Measurements from ENCODE around the gene NHEJ1.
A peak's percentile ranks its signal among the peaks of the same experiment; 100 is the strongest.

Gene NHEJ1

GRCh38 chr2:219176818-219177551 lies 16.4 kb upstream of the NHEJ1 start, which contains the start of gene CNPPD1:
Gene CNPPD1, minus strand, starts transcription at chr2:219176925. Its CDS starts 97 bp downstream, at chr2:219176828.
- no peak for TF ChIP-seq SIN3A (IDR thresholded peaks at IDR 0.05; ENCODE audit: borderline replicate concordance, insufficient read depth, low read length)
- TF ChIP-seq FOXP2 (optimal IDR thresholded peaks at IDR 0.05; ENCODE audit: borderline replicate concordance, extremely low read depth, extremely low read length, insufficient read depth) = peak; percentile 73
- TF ChIP-seq TAF1 (IDR thresholded peaks at IDR 0.05; ENCODE audit: borderline replicate concordance, insufficient read depth, low read length) = no peak
- peak; percentile 66; the same call in 1 of the 2 replicates for TF ChIP-seq POLR2AphosphoS5 (IDR thresholded peaks at IDR 0.05; ENCODE audit: low read depth, low read length)

- TF ChIP-seq POLR2AphosphoS5 (IDR thresholded peaks at IDR 0.05; ENCODE audit: low read depth, low read length) (no peak), FOXP2 (optimal IDR thresholded peaks at IDR 0.05; ENCODE audit: borderline replicate concordance, extremely low read depth, extremely low read length, insufficient read depth) (no peak), REST (IDR thresholded peaks at IDR 0.05; ENCODE audit: insufficient read depth in 1 of 2, low read depth in 2 of 2, low read length in 2 of 2) (no peak), SIN3A (IDR thresholded peaks at IDR 0.05; ENCODE audit: borderline replicate concordance, insufficient read depth, low read length) (no peak)
These were observed 15.6 kb upstream of the NHEJ1 start for GRCh38 chr2:219175928-219176817.

- no peak for TF ChIP-seq SIN3A (IDR thresholded peaks at IDR 0.05; ENCODE audit: borderline replicate concordance, insufficient read depth, low read length)
- TF ChIP-seq REST (IDR thresholded peaks at IDR 0.05; ENCODE audit: insufficient read depth in 1 of 2, low read depth in 2 of 2, low read length in 2 of 2) = no peak
- TF ChIP-seq POLR2AphosphoS5 (IDR thresholded peaks at IDR 0.05; ENCODE audit: low read depth, low read length) = no peak
- TF ChIP-seq TAF1 (IDR thresholded peaks at IDR 0.05; ENCODE audit: borderline replicate concordance, insufficient read depth, low read length) = no peak
- no peak for TF ChIP-seq FOXP2 (optimal IDR thresholded peaks at IDR 0.05; ENCODE audit: borderline replicate concordance, extremely low read depth, extremely low read length, insufficient read depth)
These were observed 14.9 kb upstream of the NHEJ1 start for GRCh38 chr2:219175486-219175885.

- TF ChIP-seq REST (IDR thresholded peaks at IDR 0.05; ENCODE audit: insufficient read depth in 1 of 2, low read depth in 2 of 2, low read length in 2 of 2) (no peak), TAF1 (IDR thresholded peaks at IDR 0.05; ENCODE audit: borderline replicate concordance, insufficient read depth, low read length) (no peak), FOXP2 (optimal IDR thresholded peaks at IDR 0.05; ENCODE audit: borderline replicate concordance, extremely low read depth, extremely low read length, insufficient read depth) (no peak), SIN3A (IDR thresholded peaks at IDR 0.05; ENCODE audit: borderline replicate concordance, insufficient read depth, low read length) (no peak), POLR2AphosphoS5 (IDR thresholded peaks at IDR 0.05; ENCODE audit: low read depth, low read length) (no peak)
These were observed 14.2 kb upstream of the NHEJ1 start for GRCh38 chr2:219174801-219175200.

- no peak for TF ChIP-seq POLR2AphosphoS5 (IDR thresholded peaks at IDR 0.05; ENCODE audit: low read depth, low read length)
- TF ChIP-seq SIN3A (IDR thresholded peaks at IDR 0.05; ENCODE audit: borderline replicate concordance, insufficient read depth, low read length) = no peak
- no peak for TF ChIP-seq TAF1 (IDR thresholded peaks at IDR 0.05; ENCODE audit: borderline replicate concordance, insufficient read depth, low read length)
- no peak for TF ChIP-seq REST (IDR thresholded peaks at IDR 0.05; ENCODE audit: insufficient read depth in 1 of 2, low read depth in 2 of 2, low read length in 2 of 2)
- no peak for TF ChIP-seq FOXP2 (optimal IDR thresholded peaks at IDR 0.05; ENCODE audit: borderline replicate concordance, extremely low read depth, extremely low read length, insufficient read depth)
These were observed 13.5 kb upstream of the NHEJ1 start for GRCh38 chr2:219174146-219174545.
